SK-N-SH (cell line): Measurements from ENCODE around the gene HSD11B2.

Experiments
- CHD2 ChIP-seq: fragments of 150-350 bp; IDR thresholded peaks from 2 replicates; pipeline ENCODE4 v1.6.1; 2018; ENCODE audit warnings: low read length; ENCODE audit not compliant: partially characterized antibody
- EP300 ChIP-seq, 2 experiments: IDR thresholded peaks; 2 replicates each; pipeline versions ENCODE4 v1.4.0 to v1.6.1; 2012; ENCODE audit warnings: borderline replicate concordance in 1 of 2, low read depth in 1 of 2, low read length in 1 of 2
- EZH2phosphoT487 ChIP-seq: fragments of 200-600 bp; sonication (generic); IDR thresholded peaks from 2 replicates; pipeline ENCODE4 v1.6.1; 2017; ENCODE audit warnings: low read depth, mixed run types, mild to moderate bottlenecking, antibody characterized with exemption, moderate library complexity, borderline replicate concordance
- GABPA ChIP-seq: IDR thresholded peaks from 2 replicates; pipeline ENCODE4 v1.4.0; 2012; ENCODE audit warnings: low read depth, mild to moderate bottlenecking
- GATA2 ChIP-seq: sonication (generic); formaldehyde crosslinking; IDR thresholded peaks from 2 replicates; pipeline ENCODE4 v1.5.0; 2020; ENCODE audit warnings: mild to moderate bottlenecking, missing genetic modification reagents
- IRF3 ChIP-seq: fragments of 150-350 bp; IDR thresholded peaks from 2 replicates; pipeline ENCODE4 v1.6.1; 2016; ENCODE audit warnings: mild to moderate bottlenecking, low read depth, low read length
- POLR2AphosphoS5 ChIP-seq: IDR thresholded peaks from 2 replicates; pipeline ENCODE4 v1.6.1; 2012; ENCODE audit warnings: low read depth, low read length
- TCF12 ChIP-seq: IDR thresholded peaks from 2 replicates; pipeline ENCODE4 v1.4.0; 2012
- USF2 ChIP-seq: fragments of 150-350 bp; IDR thresholded peaks from 2 replicates; pipeline ENCODE4 v1.6.1; 2017; ENCODE audit warnings: antibody characterized with exemption, low read length, low read depth, borderline replicate concordance
- YY1 ChIP-seq: IDR thresholded peaks from 2 replicates; pipeline ENCODE4 v1.4.0; 2012; ENCODE audit warnings: low read depth, mild to moderate bottlenecking
- ZBTB33 ChIP-seq: IDR thresholded peaks from 2 replicates; pipeline ENCODE4 v1.4.0; 2012; ENCODE audit warnings: low read depth, borderline replicate concordance
- TF ChIP-seq, protein P1 (sequence below): fragments of 200-600 bp; sonication (generic); IDR thresholded peaks from 2 replicates; pipeline ENCODE4 v1.6.1; 2017; ENCODE audit warnings: antibody characterized with exemption, mild to moderate bottlenecking, moderate library complexity
- TF ChIP-seq, protein P2 (sequence below): IDR thresholded peaks from 2 replicates; pipeline ENCODE4 v1.6.1; 2012; ENCODE audit warnings: mild to moderate bottlenecking, low read depth, low read length, moderate library complexity

GRCh38 chr16:67486805-67487204, 55.9 kb downstream of the HSD11B2 start:
- no peak for TF ChIP-seq YY1
- TF ChIP-seq, protein P1, sequence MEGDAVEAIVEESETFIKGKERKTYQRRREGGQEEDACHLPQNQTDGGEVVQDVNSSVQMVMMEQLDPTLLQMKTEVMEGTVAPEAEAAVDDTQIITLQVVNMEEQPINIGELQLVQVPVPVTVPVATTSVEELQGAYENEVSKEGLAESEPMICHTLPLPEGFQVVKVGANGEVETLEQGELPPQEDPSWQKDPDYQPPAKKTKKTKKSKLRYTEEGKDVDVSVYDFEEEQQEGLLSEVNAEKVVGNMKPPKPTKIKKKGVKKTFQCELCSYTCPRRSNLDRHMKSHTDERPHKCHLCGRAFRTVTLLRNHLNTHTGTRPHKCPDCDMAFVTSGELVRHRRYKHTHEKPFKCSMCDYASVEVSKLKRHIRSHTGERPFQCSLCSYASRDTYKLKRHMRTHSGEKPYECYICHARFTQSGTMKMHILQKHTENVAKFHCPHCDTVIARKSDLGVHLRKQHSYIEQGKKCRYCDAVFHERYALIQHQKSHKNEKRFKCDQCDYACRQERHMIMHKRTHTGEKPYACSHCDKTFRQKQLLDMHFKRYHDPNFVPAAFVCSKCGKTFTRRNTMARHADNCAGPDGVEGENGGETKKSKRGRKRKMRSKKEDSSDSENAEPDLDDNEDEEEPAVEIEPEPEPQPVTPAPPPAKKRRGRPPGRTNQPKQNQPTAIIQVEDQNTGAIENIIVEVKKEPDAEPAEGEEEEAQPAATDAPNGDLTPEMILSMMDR = no peak
- TF ChIP-seq CHD2 = no peak
- no peak for TF ChIP-seq EP300 (IDR thresholded peaks at IDR 0.05; ENCODE audit: borderline replicate concordance in 1 of 2, low read depth in 1 of 2, low read length in 1 of 2)
- TF ChIP-seq GABPA = no peak
- TF ChIP-seq GATA2 (CRISPR knock-in tag) = no peak
- no peak for TF ChIP-seq POLR2AphosphoS5
- no peak for TF ChIP-seq USF2
- TF ChIP-seq TCF12 = no peak
- TF ChIP-seq IRF3 = no peak
- no peak for TF ChIP-seq ZBTB33
- no peak for TF ChIP-seq EZH2phosphoT487
- TF ChIP-seq, protein P2, sequence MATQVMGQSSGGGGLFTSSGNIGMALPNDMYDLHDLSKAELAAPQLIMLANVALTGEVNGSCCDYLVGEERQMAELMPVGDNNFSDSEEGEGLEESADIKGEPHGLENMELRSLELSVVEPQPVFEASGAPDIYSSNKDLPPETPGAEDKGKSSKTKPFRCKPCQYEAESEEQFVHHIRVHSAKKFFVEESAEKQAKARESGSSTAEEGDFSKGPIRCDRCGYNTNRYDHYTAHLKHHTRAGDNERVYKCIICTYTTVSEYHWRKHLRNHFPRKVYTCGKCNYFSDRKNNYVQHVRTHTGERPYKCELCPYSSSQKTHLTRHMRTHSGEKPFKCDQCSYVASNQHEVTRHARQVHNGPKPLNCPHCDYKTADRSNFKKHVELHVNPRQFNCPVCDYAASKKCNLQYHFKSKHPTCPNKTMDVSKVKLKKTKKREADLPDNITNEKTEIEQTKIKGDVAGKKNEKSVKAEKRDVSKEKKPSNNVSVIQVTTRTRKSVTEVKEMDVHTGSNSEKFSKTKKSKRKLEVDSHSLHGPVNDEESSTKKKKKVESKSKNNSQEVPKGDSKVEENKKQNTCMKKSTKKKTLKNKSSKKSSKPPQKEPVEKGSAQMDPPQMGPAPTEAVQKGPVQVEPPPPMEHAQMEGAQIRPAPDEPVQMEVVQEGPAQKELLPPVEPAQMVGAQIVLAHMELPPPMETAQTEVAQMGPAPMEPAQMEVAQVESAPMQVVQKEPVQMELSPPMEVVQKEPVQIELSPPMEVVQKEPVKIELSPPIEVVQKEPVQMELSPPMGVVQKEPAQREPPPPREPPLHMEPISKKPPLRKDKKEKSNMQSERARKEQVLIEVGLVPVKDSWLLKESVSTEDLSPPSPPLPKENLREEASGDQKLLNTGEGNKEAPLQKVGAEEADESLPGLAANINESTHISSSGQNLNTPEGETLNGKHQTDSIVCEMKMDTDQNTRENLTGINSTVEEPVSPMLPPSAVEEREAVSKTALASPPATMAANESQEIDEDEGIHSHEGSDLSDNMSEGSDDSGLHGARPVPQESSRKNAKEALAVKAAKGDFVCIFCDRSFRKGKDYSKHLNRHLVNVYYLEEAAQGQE = no peak
